Right lobe of liver (tissue), 6 donors: Measurements from ENCODE around the gene ALDH7A1. TPM values are rescaled to one million over a fixed set of nuclear protein-coding genes. Genes with fewer than 3 reads are reported as not detected.

Source experiments
- ATAC-seq, 4 donors: fragments of 200-7000 bp; cut with Tn5 transposase; one replicate each; pipeline ENCODE4 v1.9.1; 2020; ENCODE audit warnings: mild to moderate bottlenecking in 4 of 4, moderate library complexity in 4 of 4
- DNase-seq, 3 donors: peaks; one replicate each; pipeline ENCODE4 v3.0.0-alpha.2; 2020
- H3K27ac ChIP-seq, 3 donors: fragments of 200-600 bp; one replicate each; pipeline ENCODE4 v1.8.0; 2022
- H3K27me3 ChIP-seq, 2 donors: fragments of 200-600 bp; one replicate each; pipeline ENCODE4 v1.8.0; 2022
- H3K36me3 ChIP-seq, 4 donors: fragments of 200-600 bp; sonication (generic) in 1 of 4; one replicate each; pipeline versions ENCODE4 v1.5.1 to v1.8.0; 2017 to 2022; ENCODE audit warnings: control low read depth in 1 of 4
- H3K4me1 ChIP-seq, 4 donors: fragments of 200-600 bp; sonication (generic) in 1 of 4; one replicate each; pipeline versions ENCODE4 v1.5.1 to v1.8.0; 2017 to 2022; ENCODE audit warnings: control low read depth in 1 of 4
- H3K4me3 ChIP-seq, 3 donors: fragments of 200-600 bp; one replicate each; pipeline ENCODE4 v1.8.0; 2022
- H3K9me3 ChIP-seq, 4 donors: fragments of 200-600 bp; sonication (generic) in 1 of 4; one replicate each; pipeline versions ENCODE4 v1.5.1 to v1.8.0; 2017 to 2022; ENCODE audit warnings: control low read depth in 1 of 4
- POLR2A ChIP-seq: fragments of 450-650 bp; IDR thresholded peaks from one replicate; pipeline ENCODE4 v1.6.1; 2017; ENCODE audit warnings: antibody characterized with exemption, mild to moderate bottlenecking
- WGBS: methylation state at CpG from one replicate; pipeline ENCODE4 v1.1.6; 2018; ENCODE audit warnings: low coverage, low lambda C conversion rate; ENCODE audit not compliant: insufficient coverage; ENCODE audit errors: missing lambda C conversion rate; 5-methylcytosine and 5-hydroxymethylcytosine counted together
- intact Hi-C, 2 donors: fragments of 100-400 bp; cut with DNase I; formaldehyde crosslinking; loops; one replicate each; pipeline versions ENCODE4 v1.11.2 to v1.14.1; 2022
- total RNA-seq, 6 experiments: library from RNA; depleted of rRNA in 2 of 6; stranded (reverse); fragments of >200 nt in 2 of 6; fragmentation: NEBNext Ultra II Directional in 3 of 6; extraction: Animal tissue kit (Norgen Biotek cat#: 25700) in 3 of 6; gene quantifications; one replicate each; pipeline versions ENCODE4 v1.1.0 to v1.2.4, GENCODE V29; 2016 to 2023
- TF ChIP-seq, protein P1 (sequence below), 4 donors: fragments of 200-600 bp in 3 of 4; fragments of 450-650 bp in 1 of 4; IDR thresholded peaks; one replicate each; pipeline versions ENCODE4 v1.5.1 to v1.8.0; 2016 to 2022; ENCODE audit warnings: antibody characterized with exemption in 4 of 4, mild to moderate bottlenecking in 2 of 4
- donor health status: DM: no; HTN: yes; CAD: no.
- donor health status: DM: no; HTN: no; CAD: no.
- donor health status: DM: no; HTN: no; CAD: no.
- donor health status: DM: no; HTN: yes; CAD: no.
- donor health status: DM: no; HTN: yes; CAD: no.

Gene ALDH7A1
- total RNA-seq, 6 experiments from 2014 or later: 23.0 to 142 (median 96.7) TPM

DNA sequence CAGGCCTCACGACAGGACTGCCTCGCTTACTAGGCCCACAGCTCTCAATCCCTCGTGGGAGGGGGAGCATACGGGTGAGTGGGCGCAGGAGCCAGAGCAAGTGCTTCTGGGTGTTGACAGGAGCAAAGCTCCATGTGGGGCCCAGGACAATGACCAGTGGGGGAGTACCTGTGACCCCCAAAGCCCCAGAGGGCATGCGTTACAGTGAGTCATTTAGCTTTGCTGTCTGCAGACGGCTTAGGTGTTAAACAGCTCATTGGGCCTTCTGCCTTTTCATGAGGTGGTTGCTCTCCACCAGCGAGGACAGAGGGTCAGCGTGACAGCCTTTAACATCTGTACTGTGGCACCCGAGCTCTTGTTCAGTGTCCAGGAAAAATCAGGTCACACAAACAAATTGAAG, 93.6 kb downstream of the ALDH7A1 start:
- ATAC-seq (no peak), DNase-seq (no peak)
- no peak overlapping the region for H3K27ac ChIP-seq
- H3K27me3 ChIP-seq: no peaks in the 10 kb centered on the region
- H3K36me3 ChIP-seq: no peaks in the 10 kb centered on the region
- no peak overlapping the region for H3K4me3 ChIP-seq
- intact Hi-C loops: no loop called here
- no peak for TF ChIP-seq POLR2A
- TF ChIP-seq, protein P1, sequence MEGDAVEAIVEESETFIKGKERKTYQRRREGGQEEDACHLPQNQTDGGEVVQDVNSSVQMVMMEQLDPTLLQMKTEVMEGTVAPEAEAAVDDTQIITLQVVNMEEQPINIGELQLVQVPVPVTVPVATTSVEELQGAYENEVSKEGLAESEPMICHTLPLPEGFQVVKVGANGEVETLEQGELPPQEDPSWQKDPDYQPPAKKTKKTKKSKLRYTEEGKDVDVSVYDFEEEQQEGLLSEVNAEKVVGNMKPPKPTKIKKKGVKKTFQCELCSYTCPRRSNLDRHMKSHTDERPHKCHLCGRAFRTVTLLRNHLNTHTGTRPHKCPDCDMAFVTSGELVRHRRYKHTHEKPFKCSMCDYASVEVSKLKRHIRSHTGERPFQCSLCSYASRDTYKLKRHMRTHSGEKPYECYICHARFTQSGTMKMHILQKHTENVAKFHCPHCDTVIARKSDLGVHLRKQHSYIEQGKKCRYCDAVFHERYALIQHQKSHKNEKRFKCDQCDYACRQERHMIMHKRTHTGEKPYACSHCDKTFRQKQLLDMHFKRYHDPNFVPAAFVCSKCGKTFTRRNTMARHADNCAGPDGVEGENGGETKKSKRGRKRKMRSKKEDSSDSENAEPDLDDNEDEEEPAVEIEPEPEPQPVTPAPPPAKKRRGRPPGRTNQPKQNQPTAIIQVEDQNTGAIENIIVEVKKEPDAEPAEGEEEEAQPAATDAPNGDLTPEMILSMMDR (IDR thresholded peaks at IDR 0.05): no peak
- H3K4me1 ChIP-seq: peaks cover 0 to 11% (median 3%) of the 10 kb centered on the region in 4 donors
- H3K9me3 ChIP-seq: no peaks in the 10 kb centered on the region
- 68% methylated on average over 5 of the region's 10 CpGs for WGBS

DNA sequence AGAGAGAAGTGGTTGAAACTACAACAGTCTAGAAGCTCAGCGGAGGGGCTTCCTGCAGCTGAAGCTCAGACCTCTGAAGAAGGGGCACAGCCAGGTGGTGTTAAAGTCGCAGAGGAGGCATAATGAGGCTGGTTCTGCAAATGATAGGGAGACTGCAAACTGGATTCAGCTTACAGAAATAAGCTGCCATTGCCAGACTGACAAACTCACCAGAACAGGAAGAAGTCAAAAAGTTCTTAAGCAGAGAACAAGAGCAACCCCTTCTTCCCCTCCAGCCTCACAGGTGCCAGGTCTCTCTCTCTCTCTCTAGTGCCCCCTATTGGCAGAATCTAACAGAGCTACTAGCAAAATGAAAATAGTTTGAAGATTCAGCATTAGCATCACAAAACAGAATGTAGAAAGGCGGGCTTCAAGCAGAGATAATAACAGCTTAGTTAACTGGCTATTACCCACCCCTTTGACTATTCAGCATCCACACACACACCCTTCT, 95.1 kb downstream of the ALDH7A1 start:
- intact Hi-C loops: no loop called here

DNA sequence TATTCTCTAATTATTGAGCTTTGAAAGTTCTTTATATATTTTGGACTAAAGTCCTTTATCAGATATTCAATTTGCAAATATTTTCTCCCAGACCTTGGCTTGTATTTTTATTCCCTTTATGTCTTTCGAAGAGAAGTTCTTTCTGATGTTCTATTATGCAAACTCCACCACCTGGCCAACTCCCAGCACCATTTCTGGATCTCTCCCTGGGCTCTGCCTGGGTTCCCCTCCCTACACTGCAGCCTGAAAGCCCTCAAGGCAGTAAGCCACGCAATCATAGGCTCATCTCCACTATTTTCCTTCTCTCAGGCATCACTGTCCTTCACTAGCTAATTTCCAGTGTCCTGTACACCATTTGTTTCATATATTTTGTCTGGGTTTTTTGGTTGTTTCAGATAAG, 95.7 kb downstream of the ALDH7A1 start:
- peaks cover 0 to 11% (median 3%) of the 10 kb centered on the region in 4 donors for H3K4me1 ChIP-seq
- H3K9me3 ChIP-seq: no peaks in the 10 kb centered on the region
- no peak for DNase-seq
- intact Hi-C loops: no loop called here
- no peaks in the 10 kb centered on the region for H3K36me3 ChIP-seq
- H3K4me3 ChIP-seq: no peak overlapping the region
- 58% methylated on average over 2 of the region's 2 CpGs for WGBS
- no peaks in the 10 kb centered on the region for H3K27me3 ChIP-seq
- ATAC-seq: no peak
- TF ChIP-seq POLR2A: no peak
- TF ChIP-seq, protein P1 (IDR thresholded peaks at IDR 0.05): no peak
- H3K27ac ChIP-seq: no peak overlapping the region

More for the DNA sequence above, 95.1 kb downstream of the ALDH7A1 start:
- Histone ChIP-seq H3K4me1 (peaks cover 0 to 11% (median 3%) of the 10 kb centered on the region in 4 donors), H3K4me3 (no peak overlapping the region), H3K9me3 (no peaks in the 10 kb centered on the region), H3K36me3 (no peaks in the 10 kb centered on the region), H3K27ac (no peak overlapping the region), H3K27me3 (no peaks in the 10 kb centered on the region)
- no peak for DNase-seq
- 91% methylated on average over 3 of the region's 3 CpGs for WGBS
- TF ChIP-seq POLR2A: no peak
- TF ChIP-seq, protein P1 (IDR thresholded peaks at IDR 0.05): peak; percentile 55 to 60 (median 57)
- peak; percentile 45 to 63 (median 56) for ATAC-seq

DNA sequence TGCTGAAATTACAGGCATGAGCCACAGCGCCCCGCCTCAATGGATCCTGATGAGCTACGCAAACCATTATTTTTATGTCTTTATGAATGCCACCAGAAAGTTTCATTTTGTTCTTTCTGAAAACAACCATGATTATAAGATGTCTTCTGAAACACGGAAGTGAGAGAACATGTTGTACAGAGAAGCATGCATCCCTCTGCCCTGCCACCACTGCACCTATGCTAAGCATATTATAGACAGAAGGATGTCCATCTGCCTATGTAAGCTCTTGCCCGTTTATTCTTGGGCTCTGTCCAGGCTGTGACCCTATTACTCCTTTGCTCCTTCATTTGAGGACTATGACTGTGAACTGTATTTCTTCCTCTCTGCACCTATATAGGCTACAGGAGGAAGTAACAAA, 97.5 kb downstream of the ALDH7A1 start:
- Histone ChIP-seq H3K4me1 (no peaks in the 10 kb centered on the region), H3K27ac (no peak overlapping the region), H3K9me3 (no peaks in the 10 kb centered on the region), H3K36me3 (peaks cover 0 to 11% (median 5%) of the 10 kb centered on the region in 4 donors), H3K4me3 (no peak overlapping the region), H3K27me3 (no peaks in the 10 kb centered on the region)
- no peak for TF ChIP-seq POLR2A
- TF ChIP-seq, protein P1 (IDR thresholded peaks at IDR 0.05): no peak
- intact Hi-C loops: no loop called here
- DNase-seq (no peak), ATAC-seq (peak in 1 of 4 donors; percentile 38)
- WGBS: 88% methylated on average over 5 of the region's 5 CpGs
